Brain microvascular endothelial cell (primary cell): ENCODE measurements around the gene PXK.
A peak's percentile ranks its signal among the peaks of the same experiment; 100 is the strongest.
"Not testable (repeated sequence)": the region's sequence is repeated elsewhere in the genome, so short reads cannot be mapped to it uniquely, and the experiment has no call there.

Experiments
- DNase-seq: peaks from one replicate; pipeline ENCODE4 v3.0.0-alpha.2; 2020
- H3K27ac ChIP-seq: fragments of 250-450 bp; sonication (Bioruptor Pico); 2 replicates; pipeline ENCODE4 v1.5.1; 2020; ENCODE audit warnings: mild to moderate bottlenecking, moderate library complexity
- H3K27me3 ChIP-seq: fragments of 250-450 bp; sonication (Bioruptor Pico); replicated peaks from 2 replicates; pipeline ENCODE4 v1.5.1; 2020; ENCODE audit warnings: mild to moderate bottlenecking
- H3K36me3 ChIP-seq: fragments of 250-450 bp; sonication (Bioruptor Pico); replicated peaks from 2 replicates; pipeline ENCODE4 v1.5.1; 2020; ENCODE audit warnings: mild to moderate bottlenecking
- H3K4me3 ChIP-seq: 2 replicates; pipeline ENCODE4 v1.5.1; 2011; ENCODE audit warnings: low read depth, mild to moderate bottlenecking, control low read depth, low read length, moderate library complexity
- in situ Hi-C: cut with HindIII; loops from 2 replicates; pipeline ENCODE4 v1.10.0; 2017; ENCODE audit warnings: low sequenced_read_pairs, low pct_ligation_motif_present
- TF ChIP-seq, protein P1 (sequence below): IDR thresholded peaks from 2 replicates; pipeline ENCODE4 v1.5.1; 2011; ENCODE audit warnings: low read depth, mild to moderate bottlenecking, moderate library complexity, low read length, control low read depth, inconsistent platforms; ENCODE audit errors: missing control alignments

Gene PXK

DNA sequence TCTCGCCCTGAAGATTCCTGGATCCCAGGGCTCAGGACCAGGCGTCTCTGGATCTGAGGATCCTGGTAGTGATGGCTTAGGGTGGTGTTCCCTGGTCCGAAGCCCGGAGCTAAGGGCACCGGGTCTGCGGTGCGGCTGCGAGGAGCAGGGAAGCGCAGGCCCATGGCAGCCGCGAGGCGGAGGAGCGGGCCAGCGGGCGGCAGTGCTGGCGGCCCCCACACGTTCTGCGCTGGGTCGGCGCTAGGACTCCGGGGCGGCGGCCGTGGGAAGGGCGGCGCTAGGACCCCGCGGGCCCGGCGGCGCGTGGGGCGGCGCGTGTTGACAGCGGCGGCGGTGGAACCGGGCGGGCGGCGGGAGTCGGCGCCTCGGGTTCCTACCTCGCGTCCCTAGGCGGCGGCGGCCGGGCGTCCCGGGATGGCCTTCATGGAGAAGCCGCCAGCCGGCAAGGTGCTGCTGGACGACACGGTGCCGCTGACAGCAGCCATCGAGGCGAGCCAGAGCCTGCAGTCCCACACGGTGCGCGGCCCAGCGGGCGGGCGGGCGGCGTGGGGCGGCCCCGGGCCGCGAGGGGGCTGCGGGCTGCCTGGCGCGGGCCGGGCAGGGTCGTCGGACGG, at the start of gene PXK:
Gene PXK (plus strand): TSS at position 318 of the 614 bp plus-strand sequence. CDS start 97 bp downstream, at position 415.
- H3K27ac ChIP-seq = peak within 1 kb of the TSS; percentile 7
- H3K4me3 ChIP-seq = peak within 1 kb of the TSS; percentile 77
- TF ChIP-seq, protein P1, sequence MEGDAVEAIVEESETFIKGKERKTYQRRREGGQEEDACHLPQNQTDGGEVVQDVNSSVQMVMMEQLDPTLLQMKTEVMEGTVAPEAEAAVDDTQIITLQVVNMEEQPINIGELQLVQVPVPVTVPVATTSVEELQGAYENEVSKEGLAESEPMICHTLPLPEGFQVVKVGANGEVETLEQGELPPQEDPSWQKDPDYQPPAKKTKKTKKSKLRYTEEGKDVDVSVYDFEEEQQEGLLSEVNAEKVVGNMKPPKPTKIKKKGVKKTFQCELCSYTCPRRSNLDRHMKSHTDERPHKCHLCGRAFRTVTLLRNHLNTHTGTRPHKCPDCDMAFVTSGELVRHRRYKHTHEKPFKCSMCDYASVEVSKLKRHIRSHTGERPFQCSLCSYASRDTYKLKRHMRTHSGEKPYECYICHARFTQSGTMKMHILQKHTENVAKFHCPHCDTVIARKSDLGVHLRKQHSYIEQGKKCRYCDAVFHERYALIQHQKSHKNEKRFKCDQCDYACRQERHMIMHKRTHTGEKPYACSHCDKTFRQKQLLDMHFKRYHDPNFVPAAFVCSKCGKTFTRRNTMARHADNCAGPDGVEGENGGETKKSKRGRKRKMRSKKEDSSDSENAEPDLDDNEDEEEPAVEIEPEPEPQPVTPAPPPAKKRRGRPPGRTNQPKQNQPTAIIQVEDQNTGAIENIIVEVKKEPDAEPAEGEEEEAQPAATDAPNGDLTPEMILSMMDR = peak; percentile 13
- H3K27me3 ChIP-seq = no peaks in the 10 kb centered on the region
- in situ Hi-C loops = no loop called here
- H3K36me3 ChIP-seq = no peaks in the 10 kb centered on the region
- peak; percentile 64 for DNase-seq

DNA sequence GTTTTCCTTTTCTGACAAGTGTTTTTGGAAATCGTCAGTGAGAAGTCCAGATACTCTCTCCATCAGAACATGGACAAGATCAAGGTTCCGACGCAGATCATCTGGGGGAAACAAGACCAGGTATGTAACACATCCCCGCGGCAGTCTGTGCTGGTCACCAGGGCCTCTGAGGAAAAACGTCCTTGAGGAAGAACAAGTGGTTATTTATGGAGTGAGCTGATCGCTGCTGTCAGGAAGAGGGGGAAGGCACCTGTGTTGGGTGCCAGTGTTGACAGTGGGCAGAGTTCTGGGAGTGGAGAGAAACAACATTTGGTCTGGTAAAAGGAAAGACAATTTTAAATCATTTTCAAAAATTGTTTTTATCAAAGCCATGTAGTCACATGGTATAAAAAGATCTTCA, 47.4 kb upstream of the PXK start:
- Histone ChIP-seq H3K27me3 (no peaks in the 10 kb centered on the region), H3K4me3 (no peak overlapping the region), H3K27ac (no peak overlapping the region), H3K36me3 (no peaks in the 10 kb centered on the region)
- TF ChIP-seq, protein P1 = no peak
- DNase-seq = no peak
- in situ Hi-C loops = loop anchor here (10.0 kb wide), 1 partner anchor 91 kb away; no protein-coding TSS in a partner anchor

DNA sequence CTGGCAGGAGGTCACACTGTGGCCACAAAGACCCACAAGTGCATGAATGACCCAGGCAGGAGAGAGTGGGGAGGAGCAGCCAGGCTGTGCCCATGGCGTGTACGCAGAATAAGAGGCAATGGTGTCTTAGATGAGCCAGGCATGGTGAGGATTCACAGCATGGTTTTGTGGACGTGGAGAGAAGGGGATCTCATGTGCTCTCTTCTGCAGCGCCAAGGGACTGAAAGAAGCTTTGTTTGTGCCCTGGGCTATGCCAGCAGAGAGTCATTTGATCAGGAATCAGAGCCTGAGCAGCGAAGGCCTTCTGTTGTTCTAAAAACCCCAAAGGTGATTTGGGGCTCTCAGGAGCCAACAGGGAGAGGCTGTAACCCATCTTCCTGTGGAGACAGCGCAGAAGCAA, 45.3 kb upstream of the PXK start:
- Histone ChIP-seq H3K27ac (no peak overlapping the region), H3K4me3 (no peak overlapping the region), H3K36me3 (no peaks in the 10 kb centered on the region), H3K27me3 (no peaks in the 10 kb centered on the region)
- TF ChIP-seq, protein P1 = no peak
- DNase-seq = no peak
- in situ Hi-C loops = loop anchor here (10.0 kb wide), 1 partner anchor 93 kb away; no protein-coding TSS in a partner anchor

DNA sequence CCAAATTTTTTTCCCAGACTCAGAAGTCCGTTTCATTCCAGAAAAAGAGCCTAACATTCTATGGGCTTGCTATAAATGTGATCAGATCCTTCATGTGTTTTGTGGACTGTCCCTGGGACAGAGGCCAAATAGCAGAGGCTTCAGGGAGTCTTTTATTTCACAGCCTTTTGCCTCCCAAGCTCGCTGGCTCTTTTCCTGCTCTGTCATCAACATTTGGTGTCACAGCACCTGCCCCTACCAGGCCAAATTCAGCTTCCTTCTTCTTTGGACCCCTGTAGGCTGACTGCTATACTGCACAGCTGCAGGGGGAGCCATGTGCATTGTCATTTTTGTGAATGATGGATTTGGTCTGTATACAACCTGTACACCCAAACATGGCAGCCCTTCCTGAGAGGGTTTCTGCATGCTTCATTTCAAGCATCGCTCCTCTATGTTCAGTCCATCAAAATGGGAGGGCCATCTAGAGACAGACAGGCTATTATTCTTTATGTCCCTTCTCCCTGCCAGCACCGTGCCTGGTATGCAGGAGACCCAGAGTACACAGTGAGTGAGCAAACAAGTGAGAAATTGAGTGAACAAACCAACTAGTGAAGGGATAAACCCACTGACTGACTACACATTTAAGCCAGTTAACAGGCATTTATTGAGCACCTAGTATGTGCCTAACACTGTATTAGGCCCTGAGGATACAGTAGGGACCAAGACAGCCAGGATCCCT, 44.5 kb upstream of the PXK start:
- DNase-seq = no peak
- no peak overlapping the region for H3K4me3 ChIP-seq
- no peaks in the 10 kb centered on the region for H3K36me3 ChIP-seq
- H3K27ac ChIP-seq = no peak overlapping the region
- in situ Hi-C loops = loop anchor here (10.0 kb wide), 1 partner anchor 93 kb away; no protein-coding TSS in a partner anchor
- TF ChIP-seq, protein P1 = peak; percentile 44
- no peaks in the 10 kb centered on the region for H3K27me3 ChIP-seq

DNA sequence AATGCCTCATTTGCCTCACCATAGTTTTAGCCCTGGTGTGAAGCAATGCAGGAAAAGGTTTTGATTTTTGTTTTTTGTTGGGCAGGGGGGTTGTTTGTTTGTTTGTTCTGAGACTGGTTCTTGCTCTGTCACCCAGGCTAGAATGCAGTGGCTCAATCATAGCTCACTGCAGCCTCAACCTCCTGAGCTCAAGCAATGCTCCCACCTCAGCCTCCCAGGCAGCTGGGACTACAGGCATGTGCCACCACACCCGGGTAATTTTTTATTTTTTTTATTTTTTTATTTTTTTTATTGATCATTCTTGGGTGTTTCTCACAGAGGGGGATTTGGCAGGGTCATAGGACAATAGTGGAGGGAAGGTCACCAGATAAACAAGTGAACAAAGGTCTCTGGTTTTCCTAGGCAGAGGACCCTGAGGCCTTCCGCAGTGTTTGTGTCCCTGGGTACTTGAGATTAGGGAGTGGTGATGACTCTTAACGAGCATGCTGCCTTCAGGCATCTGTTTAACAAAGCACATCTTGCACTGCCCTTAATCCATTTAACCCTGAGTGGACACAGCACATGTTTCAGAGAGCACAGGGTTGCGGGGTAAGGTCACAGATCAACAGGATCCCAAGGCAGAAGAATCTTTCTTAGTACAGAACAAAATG, 43.6 kb upstream of the PXK start:
- in situ Hi-C loops = loop anchor here (10.0 kb wide), 1 partner anchor 94 kb away; no protein-coding TSS in a partner anchor
- H3K27ac ChIP-seq, DNase-seq, H3K4me3 ChIP-seq, H3K27me3 ChIP-seq, H3K36me3 ChIP-seq: not testable (repeated sequence)

DNA sequence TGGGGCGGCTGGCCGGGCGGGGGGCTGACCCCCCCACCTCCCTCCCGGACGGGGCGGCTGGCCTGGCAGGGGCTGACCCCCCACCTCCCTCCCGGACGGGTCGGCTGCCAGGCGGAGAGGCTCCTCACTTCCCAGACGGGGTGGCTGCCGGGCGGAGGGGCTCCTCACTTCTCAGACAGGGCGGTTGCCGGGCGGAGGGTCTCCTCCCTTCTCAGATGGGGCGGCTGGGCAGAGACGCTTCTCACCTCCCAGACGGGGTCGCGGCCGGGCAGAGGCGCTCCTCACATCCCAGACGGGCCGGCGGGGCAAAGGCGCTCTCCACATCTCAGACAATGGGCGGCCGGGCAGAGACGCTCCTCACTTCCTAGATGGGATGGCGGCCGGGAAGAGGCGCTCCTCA, 42.2 kb upstream of the PXK start:
- H3K27me3 ChIP-seq, H3K36me3 ChIP-seq, H3K27ac ChIP-seq, DNase-seq, in situ Hi-C loops, H3K4me3 ChIP-seq: not testable (repeated sequence)
